NB4 (cell line): ENCODE measurements around the gene STX8.

ENCODE experiments used
- MAX ChIP-seq: IDR thresholded peaks from 2 replicates; pipeline ENCODE4 v1.6.1; 2011; ENCODE audit warnings: low read depth, low read length
- MYC ChIP-seq: IDR thresholded peaks from 2 replicates; pipeline ENCODE4 v1.6.1; 2011; ENCODE audit warnings: low read depth, low read length
- POLR2A ChIP-seq: IDR thresholded peaks from 2 replicates; pipeline ENCODE4 v1.6.1; 2011; ENCODE audit warnings: mild to moderate bottlenecking; ENCODE audit not compliant: insufficient read length; ENCODE audit errors: extremely low read depth
- TF ChIP-seq, protein P1 (sequence below): IDR thresholded peaks from one replicate; pipeline ENCODE4 v1.5.1; 2012; ENCODE audit warnings: low read depth, low read length

DNA sequence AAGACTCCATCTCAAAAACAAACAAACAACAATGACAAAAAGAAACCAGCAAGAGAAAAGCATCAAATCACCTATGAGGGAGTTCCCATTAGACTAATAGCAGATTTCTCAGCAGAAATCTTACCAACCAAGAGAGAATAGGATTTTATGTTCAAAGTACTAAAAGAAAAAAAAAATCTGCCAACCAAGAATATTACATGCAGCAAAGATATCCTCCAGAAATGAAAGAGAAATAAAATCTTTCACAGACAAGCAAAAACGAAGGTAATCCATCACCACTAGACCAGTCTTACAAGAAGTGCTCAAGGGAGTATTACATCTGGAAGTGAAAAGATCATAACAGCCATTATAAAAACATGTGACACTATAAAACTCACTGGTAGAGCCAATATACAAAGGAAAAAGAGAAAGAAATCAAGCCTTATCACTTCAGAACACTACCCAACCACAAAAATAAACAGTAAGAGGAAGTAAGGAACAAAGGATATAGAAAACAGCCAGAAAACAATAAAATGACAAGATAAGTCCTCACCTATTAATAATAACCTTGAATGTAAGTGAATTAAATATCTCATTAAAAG is 66.3 kb downstream of the STX8 start:
- TF ChIP-seq, protein P1, sequence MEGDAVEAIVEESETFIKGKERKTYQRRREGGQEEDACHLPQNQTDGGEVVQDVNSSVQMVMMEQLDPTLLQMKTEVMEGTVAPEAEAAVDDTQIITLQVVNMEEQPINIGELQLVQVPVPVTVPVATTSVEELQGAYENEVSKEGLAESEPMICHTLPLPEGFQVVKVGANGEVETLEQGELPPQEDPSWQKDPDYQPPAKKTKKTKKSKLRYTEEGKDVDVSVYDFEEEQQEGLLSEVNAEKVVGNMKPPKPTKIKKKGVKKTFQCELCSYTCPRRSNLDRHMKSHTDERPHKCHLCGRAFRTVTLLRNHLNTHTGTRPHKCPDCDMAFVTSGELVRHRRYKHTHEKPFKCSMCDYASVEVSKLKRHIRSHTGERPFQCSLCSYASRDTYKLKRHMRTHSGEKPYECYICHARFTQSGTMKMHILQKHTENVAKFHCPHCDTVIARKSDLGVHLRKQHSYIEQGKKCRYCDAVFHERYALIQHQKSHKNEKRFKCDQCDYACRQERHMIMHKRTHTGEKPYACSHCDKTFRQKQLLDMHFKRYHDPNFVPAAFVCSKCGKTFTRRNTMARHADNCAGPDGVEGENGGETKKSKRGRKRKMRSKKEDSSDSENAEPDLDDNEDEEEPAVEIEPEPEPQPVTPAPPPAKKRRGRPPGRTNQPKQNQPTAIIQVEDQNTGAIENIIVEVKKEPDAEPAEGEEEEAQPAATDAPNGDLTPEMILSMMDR: no peak
- no peak for TF ChIP-seq MAX
- no peak for TF ChIP-seq POLR2A
- no peak for TF ChIP-seq MYC
